DND-41 (cell line): ENCODE results near the gene KCTD4.

Source experiments
- ATAC-seq: fragments of 200-7000 bp; cut with Tn5 transposase; 3 replicates; pipeline ENCODE4 v1.9.1; 2021; ENCODE audit warnings: low read depth; ENCODE audit not compliant: insufficient read depth
- DNase-seq: peaks from one replicate; pipeline ENCODE4 v3.0.0-alpha.2; 2020
- H2AFZ ChIP-seq: 2 replicates; pipeline ENCODE4 v1.6.0; 2012; ENCODE audit warnings: low read depth, low read length
- H3K27ac ChIP-seq: 2 replicates; pipeline ENCODE4 v1.5.1; 2012; ENCODE audit warnings: low read length, inconsistent platforms
- H3K27me3 ChIP-seq: fragments of 200-600 bp; sonication (generic); 2 replicates; pipeline ENCODE4 v1.6.0; 2012; ENCODE audit warnings: low read length, mild to moderate bottlenecking, inconsistent platforms; ENCODE audit not compliant: insufficient read depth, poor library complexity
- H3K36me3 ChIP-seq: 2 replicates; pipeline ENCODE4 v1.5.1; 2012; ENCODE audit warnings: low read length, inconsistent platforms; ENCODE audit not compliant: insufficient read depth
- H3K4me1 ChIP-seq: 2 replicates; pipeline ENCODE4 v1.5.1; 2012; ENCODE audit warnings: mild to moderate bottlenecking, low read length; ENCODE audit not compliant: insufficient read depth
- H3K4me2 ChIP-seq: 2 replicates; pipeline ENCODE4 v1.6.0; 2012; ENCODE audit warnings: mild to moderate bottlenecking, moderate library complexity, low read length, inconsistent platforms; ENCODE audit not compliant: insufficient read depth
- H3K4me3 ChIP-seq, 2 experiments: fragments of 200-600 bp in 1 of 2; shearing (Covaris generic) in 1 of 2; 2 replicates each; pipeline ENCODE4 v1.5.1; 2012 to 2016; ENCODE audit warnings: inconsistent platforms in 2 of 2, low read length in 2 of 2, mild to moderate bottlenecking in 2 of 2, low read depth in 1 of 2, moderate library complexity in 1 of 2
- H3K79me2 ChIP-seq: 2 replicates; pipeline ENCODE4 v1.6.0; 2012; ENCODE audit warnings: low read length, inconsistent platforms; ENCODE audit not compliant: insufficient read depth
- H3K9ac ChIP-seq: 2 replicates; pipeline ENCODE4 v1.6.0; 2012; ENCODE audit warnings: low read depth, mild to moderate bottlenecking, inconsistent platforms, low read length, moderate library complexity
- H3K9me3 ChIP-seq: 2 replicates; pipeline ENCODE4 v1.5.1; 2012; ENCODE audit warnings: low read length, moderate library complexity, mild to moderate bottlenecking, inconsistent platforms; ENCODE audit not compliant: insufficient read depth, severe bottlenecking
- H4K20me1 ChIP-seq: 2 replicates; pipeline ENCODE4 v1.6.0; 2012; ENCODE audit warnings: low read length; ENCODE audit not compliant: insufficient read depth
- EZH2 ChIP-seq: IDR thresholded peaks from 3 replicates; pipeline ENCODE4 v1.6.1; 2012; ENCODE audit warnings: borderline replicate concordance, low read depth, mild to moderate bottlenecking, moderate library complexity, low read length, inconsistent platforms; ENCODE audit not compliant: severe bottlenecking
- TF ChIP-seq, protein P1 (sequence below): IDR thresholded peaks from 2 replicates; pipeline ENCODE4 v1.5.1; 2012; ENCODE audit warnings: borderline replicate concordance, low read length, moderate library complexity, mild to moderate bottlenecking; ENCODE audit not compliant: poor library complexity, severe bottlenecking; ENCODE audit errors: extremely low read depth

Gene KCTD4

DNA sequence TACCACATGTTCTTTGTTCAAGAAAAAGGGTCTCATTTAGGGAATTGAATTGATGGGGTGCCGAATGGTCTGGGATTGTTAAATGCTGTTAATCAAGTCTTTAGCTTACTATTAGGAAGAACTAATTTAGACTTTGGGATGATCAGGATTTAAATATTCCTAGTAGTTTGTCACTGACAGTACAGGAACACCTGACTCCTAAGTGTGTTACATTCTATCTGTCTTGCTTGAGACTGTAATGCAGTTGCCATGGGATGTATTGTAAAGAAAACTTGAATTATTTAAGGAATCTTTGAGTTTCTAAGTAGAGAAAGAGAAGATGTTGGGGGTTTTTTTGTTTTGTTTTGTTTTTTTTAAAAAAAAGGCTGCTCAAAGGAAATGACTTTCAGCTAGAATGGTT is 17.8 kb upstream of the KCTD4 start:
- no peaks in the 10 kb centered on the region; the same call in 1 of the 2 replicates for H4K20me1 ChIP-seq
- H3K9me3 ChIP-seq = no peaks in the 10 kb centered on the region
- TF ChIP-seq, protein P1, sequence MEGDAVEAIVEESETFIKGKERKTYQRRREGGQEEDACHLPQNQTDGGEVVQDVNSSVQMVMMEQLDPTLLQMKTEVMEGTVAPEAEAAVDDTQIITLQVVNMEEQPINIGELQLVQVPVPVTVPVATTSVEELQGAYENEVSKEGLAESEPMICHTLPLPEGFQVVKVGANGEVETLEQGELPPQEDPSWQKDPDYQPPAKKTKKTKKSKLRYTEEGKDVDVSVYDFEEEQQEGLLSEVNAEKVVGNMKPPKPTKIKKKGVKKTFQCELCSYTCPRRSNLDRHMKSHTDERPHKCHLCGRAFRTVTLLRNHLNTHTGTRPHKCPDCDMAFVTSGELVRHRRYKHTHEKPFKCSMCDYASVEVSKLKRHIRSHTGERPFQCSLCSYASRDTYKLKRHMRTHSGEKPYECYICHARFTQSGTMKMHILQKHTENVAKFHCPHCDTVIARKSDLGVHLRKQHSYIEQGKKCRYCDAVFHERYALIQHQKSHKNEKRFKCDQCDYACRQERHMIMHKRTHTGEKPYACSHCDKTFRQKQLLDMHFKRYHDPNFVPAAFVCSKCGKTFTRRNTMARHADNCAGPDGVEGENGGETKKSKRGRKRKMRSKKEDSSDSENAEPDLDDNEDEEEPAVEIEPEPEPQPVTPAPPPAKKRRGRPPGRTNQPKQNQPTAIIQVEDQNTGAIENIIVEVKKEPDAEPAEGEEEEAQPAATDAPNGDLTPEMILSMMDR = no peak
- no peak for TF ChIP-seq EZH2
- no peak overlapping the region for H3K9ac ChIP-seq
- no peaks in the 10 kb centered on the region for H3K79me2 ChIP-seq
- no peaks in the 10 kb centered on the region for H3K4me1 ChIP-seq
- peaks cover 4% of the 10 kb centered on the region; the same call in 1 of the 2 replicates for H3K36me3 ChIP-seq
- ATAC-seq (no peak), DNase-seq (no peak)
- no peak overlapping the region for H2AFZ ChIP-seq
- H3K27ac ChIP-seq = no peak overlapping the region
- H3K4me3 ChIP-seq = no peak overlapping the region
- no peak overlapping the region for H3K4me2 ChIP-seq
- H3K27me3 ChIP-seq = no peaks in the 10 kb centered on the region

DNA sequence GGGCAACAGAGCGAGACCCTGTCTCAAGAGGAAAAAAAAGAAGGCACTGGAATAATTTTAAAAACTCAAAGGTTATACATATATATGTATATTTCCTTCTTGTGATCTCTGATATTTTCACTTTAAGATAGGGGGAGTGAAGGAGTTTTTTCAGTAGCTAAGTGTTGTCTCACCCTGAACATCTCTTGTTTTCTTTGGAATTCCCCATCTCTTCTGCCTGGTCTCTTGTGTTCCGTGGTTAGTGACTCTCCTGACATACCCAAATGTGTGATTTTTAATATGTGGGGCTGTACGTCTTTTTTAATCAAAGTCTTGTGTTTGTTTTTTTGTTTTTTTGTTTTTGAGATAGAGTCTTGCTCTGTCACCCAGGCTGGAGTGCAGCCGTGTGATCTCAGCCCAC is 15.3 kb upstream of the KCTD4 start:
- no peak overlapping the region for H3K4me3 ChIP-seq
- peaks cover 4% of the 10 kb centered on the region; the same call in 1 of the 2 replicates for H3K36me3 ChIP-seq
- no peak overlapping the region for H2AFZ ChIP-seq
- no peak overlapping the region for H3K9ac ChIP-seq
- no peaks in the 10 kb centered on the region for H3K9me3 ChIP-seq
- H3K27me3 ChIP-seq = no peaks in the 10 kb centered on the region
- H3K79me2 ChIP-seq = no peaks in the 10 kb centered on the region
- H4K20me1 ChIP-seq = no peaks in the 10 kb centered on the region; the same call in 1 of the 2 replicates
- DNase-seq (no peak), ATAC-seq (no peak)
- H3K4me1 ChIP-seq = no peaks in the 10 kb centered on the region
- no peak overlapping the region for H3K27ac ChIP-seq
- no peak overlapping the region for H3K4me2 ChIP-seq
- TF ChIP-seq EZH2 = no peak

DNA sequence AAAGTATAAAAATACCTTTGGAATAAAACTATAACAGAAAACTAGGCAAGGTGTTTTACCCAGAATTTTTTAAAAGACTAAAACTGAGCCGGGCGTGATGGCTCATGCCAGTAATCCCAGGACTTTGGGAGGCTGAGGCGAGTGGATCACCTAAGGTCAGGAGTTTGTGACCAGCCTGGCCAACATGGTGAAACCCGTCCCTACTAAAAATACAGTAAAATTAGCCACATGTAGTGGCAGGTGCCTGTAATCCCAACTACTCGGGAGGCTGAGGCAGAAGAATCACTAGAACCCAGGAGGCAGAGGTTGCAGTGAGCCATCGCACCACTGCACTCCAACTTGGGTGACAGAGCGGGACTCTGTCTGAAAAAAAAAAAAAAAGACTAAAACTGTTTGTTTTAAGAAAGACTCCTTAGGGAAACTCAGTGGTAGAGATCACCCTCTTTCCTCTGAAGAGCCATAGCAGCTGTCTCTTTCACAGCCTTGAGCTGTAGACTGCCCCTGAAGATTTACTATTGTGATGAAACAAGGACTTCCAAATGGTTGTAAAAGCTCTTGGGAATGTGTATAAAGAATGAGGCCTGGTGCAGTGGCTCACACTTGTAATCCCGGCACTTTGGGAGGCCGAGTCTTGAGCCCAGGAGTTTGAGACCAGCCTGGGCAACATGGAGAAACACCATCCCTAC is 14.7 kb upstream of the KCTD4 start:
- DNase-seq = no peak
- no peak for ATAC-seq
- Histone ChIP-seq H3K27ac (no peak overlapping the region), H3K36me3 (peaks cover 4% of the 10 kb centered on the region; the same call in 1 of the 2 replicates), H3K4me1 (no peaks in the 10 kb centered on the region), H3K4me3 (no peak overlapping the region), H3K79me2 (no peaks in the 10 kb centered on the region), H2AFZ (no peak overlapping the region), H3K4me2 (no peak overlapping the region), H3K9me3 (no peaks in the 10 kb centered on the region), H3K27me3 (no peaks in the 10 kb centered on the region), H3K9ac (no peak overlapping the region), H4K20me1 (no peaks in the 10 kb centered on the region; the same call in 1 of the 2 replicates)
- TF ChIP-seq, protein P1 = no peak
- no peak for TF ChIP-seq EZH2

DNA sequence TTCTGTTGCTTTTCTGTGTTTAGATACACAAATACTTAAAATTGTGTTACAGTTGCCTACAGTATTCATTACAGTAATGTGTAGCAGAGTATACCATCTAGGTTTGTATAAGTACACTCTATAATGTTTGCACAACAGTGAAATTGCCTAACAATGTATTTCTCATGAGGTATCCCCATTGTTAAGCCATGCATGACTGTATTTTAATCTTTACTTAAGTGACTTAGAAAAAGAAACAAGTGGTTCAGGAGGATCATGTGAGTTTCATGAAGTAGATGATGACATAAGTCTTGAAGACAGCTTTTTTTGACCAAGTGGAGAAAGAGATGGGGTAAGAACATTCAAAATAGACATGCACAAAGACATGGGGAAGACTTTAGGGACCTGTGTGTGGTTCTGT is 8.4 kb upstream of the KCTD4 start:
- TF ChIP-seq, protein P1 = no peak
- 0 out of 2 replicates have a peak, but pooled peaks cover 2% of the 10 kb centered on the region for H3K79me2 ChIP-seq
- H3K36me3 ChIP-seq = peaks cover 16% of the 10 kb centered on the region
- H3K4me3 ChIP-seq = no peak overlapping the region
- no peaks in the 10 kb centered on the region for H4K20me1 ChIP-seq
- no peaks in the 10 kb centered on the region for H3K9me3 ChIP-seq
- H3K9ac ChIP-seq = no peak overlapping the region
- H3K27me3 ChIP-seq = no peaks in the 10 kb centered on the region
- H3K4me2 ChIP-seq = no peak overlapping the region
- H3K4me1 ChIP-seq = no peaks in the 10 kb centered on the region
- H2AFZ ChIP-seq = no peak overlapping the region
- H3K27ac ChIP-seq = no peak overlapping the region
- DNase-seq (no peak), ATAC-seq (no peak)
